Panc1 (cell line): ENCODE results near the gene PNKD. TPM values are rescaled to one million over a fixed set of nuclear protein-coding genes. Genes with fewer than 3 reads are reported as not detected.

ENCODE experiments used
- ATAC-seq: fragments of 200-7000 bp; cut with Tn5 transposase; 2 replicates; pipeline ENCODE4 v1.9.1; 2020; ENCODE audit warnings: mild to moderate bottlenecking, moderate library complexity
- BruUV-seq: library from RNA; stranded (reverse); fragments of 400-500 nt; replicated peaks from 2 replicates; lab custom pipeline; 2021; lab: Mats Ljungman, UMichigan
- CTCF ChIA-PET: fragments of 300-600 bp; sonication (Branson Sonifier 250); formaldehyde crosslinking; loops from one replicate; lab custom pipeline; 2022; ENCODE audit warnings: antibody characterized with exemption; lab: Charles Lee
- POLR2A ChIA-PET: fragments of 300-600 bp; sonication (Branson Sonifier 250); formaldehyde crosslinking; loops from one replicate; lab custom pipeline; 2022; ENCODE audit warnings: antibody characterized with exemption; lab: Charles Lee
- DNase-seq: peaks from one replicate; pipeline ENCODE4 v3.0.0-alpha.2; 2010; ENCODE audit warnings: low read depth, low spot score
- H3K27ac ChIP-seq: 2 replicates; pipeline ENCODE4 v1.5.1; 2011; ENCODE audit warnings: mild to moderate bottlenecking, low read length, inconsistent platforms
- H3K27me3 ChIP-seq: fragments of 200-500 bp; sonication (Bioruptor generic); 2 replicates; pipeline ENCODE4 v1.6.0; 2014; ENCODE audit warnings: low read length, inconsistent platforms; ENCODE audit not compliant: control insufficient read depth, insufficient read depth
- H3K36me3 ChIP-seq: fragments of 200-500 bp; sonication (Bioruptor generic); 2 replicates; pipeline ENCODE4 v1.5.1; 2014; ENCODE audit warnings: inconsistent platforms, mild to moderate bottlenecking, low read length, moderate library complexity; ENCODE audit not compliant: control insufficient read depth, insufficient read depth
- H3K4me1 ChIP-seq: 2 replicates; pipeline ENCODE4 v1.5.1; 2011; ENCODE audit warnings: inconsistent platforms, mild to moderate bottlenecking, low read length, moderate library complexity; ENCODE audit not compliant: control insufficient read depth, insufficient read depth
- H3K4me3 ChIP-seq, 2 experiments: 2 replicates each; pipeline ENCODE4 v1.5.1; 2011 to 2012; ENCODE audit warnings: low read depth in 2 of 2, low read length in 2 of 2, mild to moderate bottlenecking in 2 of 2, inconsistent platforms in 1 of 2, moderate library complexity in 1 of 2
- H3K9me3 ChIP-seq: fragments of 200-500 bp; sonication (Bioruptor generic); 2 replicates; pipeline ENCODE4 v1.5.1; 2014; ENCODE audit warnings: low read depth, mild to moderate bottlenecking, inconsistent platforms, low read length, moderate library complexity; ENCODE audit not compliant: control insufficient read depth, insufficient read depth
- CTCF ChIP-seq: fragments of 450-650 bp; IDR thresholded peaks from 2 replicates; pipeline ENCODE4 v1.5.1; 2017; ENCODE audit warnings: mild to moderate bottlenecking
- POLR2AphosphoS5 ChIP-seq: IDR thresholded peaks from 2 replicates; pipeline ENCODE4 v1.6.1; 2012; ENCODE audit warnings: mild to moderate bottlenecking, low read depth, low read length, moderate library complexity
- REST ChIP-seq, 2 experiments: IDR thresholded peaks; 2 replicates each; pipeline ENCODE4 v1.6.1; 2011 to 2012; ENCODE audit warnings: low read depth in 2 of 2, control low read depth in 1 of 2, low read length in 1 of 2, mild to moderate bottlenecking in 1 of 2, moderate library complexity in 1 of 2; ENCODE audit not compliant: insufficient read depth in 1 of 2
- SIN3A ChIP-seq: IDR thresholded peaks from 2 replicates; pipeline ENCODE4 v1.6.1; 2012; ENCODE audit warnings: low read depth, mild to moderate bottlenecking, low read length, moderate library complexity, borderline replicate concordance; ENCODE audit not compliant: insufficient read depth
- TCF7L2 ChIP-seq: IDR thresholded peaks from 2 replicates; pipeline ENCODE4 v1.6.1; 2011; ENCODE audit warnings: mild to moderate bottlenecking, low read depth, low read length, inconsistent platforms
- in situ Hi-C: cut with HindIII; loops from 2 replicates; pipeline ENCODE4 v1.10.0; 2016; ENCODE audit warnings: low sequenced_read_pairs, low pct_unique_long_range_greater_than_20kb
- intact Hi-C: fragments of 100-400 bp; cut with micrococcal nuclease; formaldehyde crosslinking; loops from one replicate; pipeline ENCODE4 v1.10.0; 2022; ENCODE audit not compliant: unreplicated experiment
- total RNA-seq: library from RNA; stranded (reverse); gene quantifications from one replicate; pipeline ENCODE4 v1.2.1, GENCODE V29; 2021; ENCODE audit not compliant: unreplicated experiment

The PNKD gene
- total RNA-seq, 1 experiment from 2014 or later: 49.0 TPM

DNA sequence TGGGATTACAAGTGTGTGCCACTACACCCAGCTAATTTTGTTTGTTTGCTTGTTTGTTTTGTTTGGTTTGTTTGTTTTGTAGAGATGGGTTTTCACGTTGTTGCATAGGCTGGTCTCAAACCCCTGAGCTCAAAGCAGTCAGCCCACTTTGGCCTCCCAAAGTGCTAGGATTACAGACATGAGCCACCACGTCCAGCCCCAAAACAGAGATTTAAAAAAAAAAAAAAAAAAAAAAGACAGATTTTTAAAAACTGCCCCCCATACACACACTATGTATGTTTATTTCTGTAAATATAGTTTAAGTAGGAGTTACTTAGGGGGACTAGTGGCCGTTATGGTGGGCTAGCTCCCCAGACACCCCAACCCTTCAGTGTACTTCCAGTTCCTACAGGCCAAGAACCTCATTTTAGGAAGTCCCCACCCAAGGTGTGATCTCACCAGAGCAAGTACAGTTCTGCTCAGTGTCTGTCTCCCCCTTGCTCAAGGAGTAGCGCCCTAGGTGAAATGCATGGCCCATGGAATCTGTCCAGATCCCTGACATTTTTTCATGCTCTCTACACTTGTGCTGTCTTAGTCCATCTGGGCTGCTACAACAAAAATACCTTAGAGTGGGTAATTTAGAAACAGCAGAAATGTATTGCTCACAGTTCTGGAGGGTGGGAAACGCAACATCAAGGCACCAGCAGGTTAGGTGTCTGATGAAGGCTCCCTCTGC lies 23.6 kb downstream of the PNKD start:
- ATAC-seq: no peak
- intact Hi-C loops (loop anchor here (10.0 kb wide), 1 partner anchor 171 kb away; no protein-coding TSS in a partner anchor), in situ Hi-C loops (no loop called here)
- ChIA-PET CTCF (interaction anchor here (0.7 kb wide), 1 partner anchor 139 kb away, joined by 8 read pairs; no protein-coding TSS in a partner anchor), POLR2A (interaction anchor here (0.6 kb wide), 1 partner anchor 10 kb away, joined by 10 read pairs; no protein-coding TSS in a partner anchor)
- H3K36me3 ChIP-seq: no peaks in the 10 kb centered on the region
- H3K27me3 ChIP-seq: no peaks in the 10 kb centered on the region
- H3K27ac ChIP-seq: no peak overlapping the region
- no peak for TF ChIP-seq SIN3A
- no peak for TF ChIP-seq TCF7L2
- no peak for TF ChIP-seq POLR2AphosphoS5
- no peak for TF ChIP-seq CTCF
- no peak for TF ChIP-seq REST (IDR thresholded peaks at IDR 0.05; ENCODE audit: insufficient read depth in 1 of 2, low read depth in 2 of 2, low read length in 1 of 2)
- BruUV-seq: no TSS peak
- H3K4me3 ChIP-seq: no peak overlapping the region
- no peaks in the 10 kb centered on the region for H3K9me3 ChIP-seq
- H3K4me1 ChIP-seq: peaks cover 38% of the 10 kb centered on the region
- no peak for DNase-seq

DNA sequence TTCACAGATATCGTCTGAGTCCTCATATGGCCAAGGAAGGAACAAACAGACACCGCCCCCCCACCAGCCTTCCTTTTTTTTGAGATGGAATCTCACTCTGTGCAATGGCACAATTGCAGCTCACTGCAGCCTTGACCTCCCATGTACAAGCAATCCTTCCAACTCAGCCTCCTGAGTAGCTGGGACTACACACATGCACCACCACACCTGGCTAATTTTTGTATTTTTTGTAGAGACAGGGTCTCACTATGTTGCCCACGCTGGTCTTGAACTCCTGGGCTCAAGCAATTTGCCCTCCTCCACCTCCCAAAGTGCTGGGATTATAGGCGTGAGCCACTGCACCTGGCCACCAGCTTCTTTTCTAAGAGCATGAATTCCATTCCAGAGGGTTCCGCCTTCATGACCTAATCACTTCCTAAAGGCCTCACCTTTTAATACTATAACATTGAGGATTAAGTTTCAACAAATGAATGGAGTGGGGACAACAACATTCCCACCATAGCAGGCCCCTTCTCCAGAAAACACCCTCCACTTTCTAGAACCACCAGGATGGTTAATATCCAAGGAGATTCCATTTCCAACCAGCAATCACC lies 24.2 kb downstream of the PNKD start:
- Histone ChIP-seq H3K4me3 (no peak overlapping the region), H3K4me1 (peaks cover 36% of the 10 kb centered on the region), H3K36me3 (no peaks in the 10 kb centered on the region), H3K27ac (no peak overlapping the region), H3K27me3 (no peaks in the 10 kb centered on the region), H3K9me3 (no peaks in the 10 kb centered on the region)
- ATAC-seq (no peak), DNase-seq (no peak)
- ChIA-PET POLR2A (no interaction called here), CTCF (interaction anchor here (1.0 kb wide), 1 partner anchor 62 kb away, joined by 4 read pairs; no protein-coding TSS in a partner anchor)
- TF ChIP-seq POLR2AphosphoS5 (no peak), SIN3A (no peak), REST (IDR thresholded peaks at IDR 0.05; ENCODE audit: insufficient read depth in 1 of 2, low read depth in 2 of 2, low read length in 1 of 2) (no peak), CTCF (no peak), TCF7L2 (no peak)
- in situ Hi-C loops: no loop called here
- intact Hi-C loops: loop anchor here (10.0 kb wide), 1 partner anchor 170 kb away; no protein-coding TSS in a partner anchor
- no TSS peak for BruUV-seq
